ENCODE measurements around the gene RNU5B-1. TPM values are rescaled to one million over a fixed set of nuclear protein-coding genes. Genes with fewer than 3 reads are reported as not detected.

RNU5B-1 gene
- total and polyA plus RNA-seq, 2 of the 8 experiments (the other 6 are each of a cell fraction or from before 2014, with no cell fraction given), result not detected

- Histone ChIP-seq H3K14ac (ENCODE audit: insufficient read length) (no peak overlapping the region), H2BK12ac (ENCODE audit: low read depth, low read length) (no peak overlapping the region), H4K5ac (ENCODE audit: insufficient read length, low read depth, low read length) (no peak overlapping the region), H4K8ac (ENCODE audit: extremely low read depth, insufficient read depth, low read length) (no peak overlapping the region), H3K23ac (ENCODE audit: insufficient read length) (no peak overlapping the region), H2BK5ac (ENCODE audit: low read depth, low read length) (peak overlapping the region; percentile 49; the same call in 1 of the 2 replicates), H3K27me3 (replicated peaks in 1 of 4; ENCODE audit: control insufficient read depth in 3 of 4, extremely low read depth in 1 of 4, insufficient read depth in 3 of 4, low read length in 3 of 4) (no peaks in the 10 kb centered on the region), H4K20me1 (replicated peaks in 1 of 2; ENCODE audit: control insufficient read depth in 1 of 2, insufficient read depth in 2 of 2, low read length in 2 of 2) (peaks cover 4 to 5% of the 10 kb centered on the region in 2 experiments), H3K56ac (replicated peaks; ENCODE audit: insufficient read length, low read depth, low read length) (no peak overlapping the region), H3K79me1 (ENCODE audit: low read depth, low read length) (peaks cover 2% of the 10 kb centered on the region; the same call in 1 of the 2 replicates), H3K4me1 (replicated peaks in 1 of 4; ENCODE audit: control insufficient read depth in 3 of 4, insufficient read depth in 4 of 4, low read length in 3 of 4) (peaks cover 3 to 24% (median 19%) of the 10 kb centered on the region in 4 experiments), H3K4me2 (ENCODE audit: insufficient read depth in 1 of 2, low read depth in 2 of 2, low read length in 2 of 2) (no peak overlapping the region), H3K9ac (replicated peaks in 1 of 4; ENCODE audit: extremely low read depth in 1 of 4, low read depth in 3 of 4, low read length in 3 of 4) (no peak overlapping the region; a peak in 1 of 7 replicates), H3K18ac (ENCODE audit: extremely low read depth, low read length) (no peak overlapping the region), H3K4me3 (ENCODE audit: extremely low read depth in 1 of 4, insufficient read depth in 2 of 4, low read depth in 3 of 4, low read length in 4 of 4) (no peak overlapping the region), H3K4ac (replicated peaks; ENCODE audit: insufficient read length, low read depth, low read length) (no peak overlapping the region), H3K23me2 (ENCODE audit: low read depth, low read length) (no peaks in the 10 kb centered on the region), H2AK5ac (ENCODE audit: low read depth, low read length) (no peak overlapping the region), H2BK15ac (ENCODE audit: low read length) (0 out of 2 replicates have a peak overlapping the region, but pooled peaks have one; percentile 16), H3K27ac (ENCODE audit: low read depth, low read length) (no peak overlapping the region), H2BK120ac (replicated peaks; ENCODE audit: low read depth, low read length) (no peak overlapping the region), H3K36me3 (ENCODE audit: control insufficient read depth in 2 of 4, insufficient read depth in 4 of 4, low read length in 3 of 4) (peaks cover 3 to 8% (median 6%) of the 10 kb centered on the region in 4 experiments; a peak in 5 of 8 replicates), H2AFZ (ENCODE audit: low read length) (no peak overlapping the region), H3K79me2 (ENCODE audit: control insufficient read depth in 1 of 2, insufficient read depth in 2 of 2, low read length in 2 of 2) (no peaks in the 10 kb centered on the region), H4K91ac (replicated peaks; ENCODE audit: insufficient read length, low read length) (no peak overlapping the region), H3K9me3 (ENCODE audit: insufficient read depth in 2 of 2, low read depth in 1 of 2, low read length in 1 of 2) (no peaks in the 10 kb centered on the region), H2BK20ac (ENCODE audit: low read length) (no peak overlapping the region)
- TF ChIP-seq TAF7 (optimal IDR thresholded peaks at IDR 0.05; ENCODE audit: borderline replicate concordance, low read depth, low read length) (no peak), YY1 (IDR thresholded peaks at IDR 0.05; ENCODE audit: low read depth, low read length) (no peak), SIN3A (conservative IDR thresholded peaks at IDR 0.05 in 1 of 2, IDR thresholded peaks at IDR 0.05 in 1 of 2; ENCODE audit: low read depth in 1 of 2, low read length in 2 of 2) (0 out of 4 replicates have a peak, but pooled peaks of 1 of the 2 experiments have one; percentile 49)
- TF ChIP-seq, protein P1, sequence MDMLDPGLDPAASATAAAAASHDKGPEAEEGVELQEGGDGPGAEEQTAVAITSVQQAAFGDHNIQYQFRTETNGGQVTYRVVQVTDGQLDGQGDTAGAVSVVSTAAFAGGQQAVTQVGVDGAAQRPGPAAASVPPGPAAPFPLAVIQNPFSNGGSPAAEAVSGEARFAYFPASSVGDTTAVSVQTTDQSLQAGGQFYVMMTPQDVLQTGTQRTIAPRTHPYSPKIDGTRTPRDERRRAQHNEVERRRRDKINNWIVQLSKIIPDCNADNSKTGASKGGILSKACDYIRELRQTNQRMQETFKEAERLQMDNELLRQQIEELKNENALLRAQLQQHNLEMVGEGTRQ (IDR thresholded peaks at IDR 0.05; ENCODE audit: low read length), result no peak
- CTCF ChIA-PET (ENCODE audit: partially characterized antibody), result interaction anchor here (0.6 to 4.8 kb wide), 9 partner anchors 8 to 119 kb away, joined by 3 to 42 read pairs (median 6); no protein-coding TSS in a partner anchor
- 95% methylated on average over 22 of the region's 22 CpGs; no CpG with 5 or more reads in 1 of the 2 experiments for WGBS, 2 experiments (ENCODE audit: extremely low coverage in 1 of 2, insufficient coverage in 1 of 2, insufficient read length in 1 of 2, insufficient replicate concordance in 2 of 2, low coverage in 1 of 2, low lambda C conversion rate in 2 of 2, missing lambda C conversion rate in 1 of 2)
- DNase-seq (ENCODE audit: low read depth in 1 of 2, low spot score in 2 of 2), result no peak
- POLR2A ChIA-PET (ENCODE audit: partially characterized antibody), result interaction anchor here (1.0 to 4.3 kb wide), 6 partner anchors 9 to 146 kb away, joined by 3 to 20 read pairs (median 3); partner anchors contain the start of genes CLPX and RNU5B-1
- no peak for FAIRE-seq
Observed at GRCh38 chr15:65330934-65331645, 26.6 kb downstream of the RNU5B-1 start.
